Thoracic aorta (tissue), 2 donors: ENCODE measurements around the gene PLD5. TPM values are rescaled to one million over a fixed set of nuclear protein-coding genes. Genes with fewer than 3 reads are reported as not detected.

Source experiments
- ATAC-seq: fragments of 150-250 bp; one replicate; pipeline ENCODE4 v1.8.0; 2017; ENCODE audit warnings: low read depth; ENCODE audit not compliant: insufficient number of reproducible peaks, low FRiP score
- DNase-seq: peaks from one replicate; pipeline ENCODE4 v3.0.0-alpha.2; 2020; ENCODE audit warnings: low spot score
- H3K27ac ChIP-seq, 2 donors: fragments of 200-600 bp; sonication (generic); 1 replicate in 1 of 2; 2 replicates in 1 of 2; pipeline ENCODE4 v1.5.1; 2016; ENCODE audit warnings: mild to moderate bottlenecking in 2 of 2, moderate library complexity in 2 of 2
- H3K27me3 ChIP-seq: fragments of 200-600 bp; sonication (generic); replicated peaks from 2 replicates; pipeline ENCODE4 v1.6.0; 2016; ENCODE audit warnings: mild to moderate bottlenecking; ENCODE audit not compliant: insufficient read depth
- H3K36me3 ChIP-seq: fragments of 200-600 bp; sonication (generic); one replicate; pipeline ENCODE4 v1.5.1; 2016
- H3K4me1 ChIP-seq, 2 donors: fragments of 200-600 bp; sonication (generic); 1 replicate in 1 of 2; 2 replicates in 1 of 2; pipeline versions ENCODE4 v1.5.1 to v1.6.0; 2016; ENCODE audit warnings: low read depth in 2 of 2, mild to moderate bottlenecking in 1 of 2; ENCODE audit not compliant: control insufficient read depth in 1 of 2
- H3K4me3 ChIP-seq: fragments of 200-600 bp; sonication (generic); 2 replicates; pipeline ENCODE4 v1.5.1; 2016; ENCODE audit warnings: mild to moderate bottlenecking
- H3K9me3 ChIP-seq: fragments of 200-600 bp; sonication (generic); 2 replicates; pipeline ENCODE4 v1.5.1; 2016
- CTCF ChIP-seq: fragments of 200-600 bp; sonication (generic); IDR thresholded peaks from one replicate; pipeline ENCODE4 v1.5.1; 2019; ENCODE audit warnings: antibody characterized with exemption
- total RNA-seq, 2 donors: library from RNA; depleted of rRNA; stranded (reverse); fragments of >200 nt; gene quantifications; one replicate each; pipeline versions ENCODE4 v1.1.0 to v1.2.3, GENCODE V29; 2016

The PLD5 gene
- total RNA-seq, 2 donors from 2014 or later = 12.2 to 23.9 TPM

GRCh38 chr1:242542271-242542670 lies 17.8 kb upstream of the PLD5 start:
- no peaks in the 10 kb centered on the region for H3K9me3 ChIP-seq
- no peaks in the 10 kb centered on the region for H3K4me1 ChIP-seq
- TF ChIP-seq CTCF = no peak
- ATAC-seq = no peak
- DNase-seq = no peak
- H3K27me3 ChIP-seq = no peaks in the 10 kb centered on the region
- no peaks in the 10 kb centered on the region for H3K36me3 ChIP-seq
- H3K27ac ChIP-seq = no peak overlapping the region
- H3K4me3 ChIP-seq = no peak overlapping the region

- TF ChIP-seq CTCF = no peak
- H3K27me3 ChIP-seq = no peaks in the 10 kb centered on the region
Observed at GRCh38 chr1:242535986-242536385, 11.5 kb upstream of the PLD5 start.

GRCh38 chr1:242534753-242535152 lies 10.3 kb upstream of the PLD5 start:
- ATAC-seq = no peak
- H3K4me1 ChIP-seq = no peaks in the 10 kb centered on the region

More at GRCh38 chr1:242535986-242536385, 11.5 kb upstream of the PLD5 start:
- Histone ChIP-seq H3K9me3 (no peaks in the 10 kb centered on the region), H3K4me1 (no peaks in the 10 kb centered on the region), H3K36me3 (no peaks in the 10 kb centered on the region), H3K4me3 (no peak overlapping the region), H3K27ac (no peak overlapping the region)
- no peak for ATAC-seq
- DNase-seq = no peak

GRCh38 chr1:242530761-242531160 lies 6.3 kb upstream of the PLD5 start:
- DNase-seq = no peak
- Histone ChIP-seq H3K27ac (no peak overlapping the region), H3K9me3 (no peaks in the 10 kb centered on the region), H3K27me3 (no peaks in the 10 kb centered on the region), H3K4me1 (peaks cover 0 to 3% of the 10 kb centered on the region in 2 donors), H3K36me3 (no peaks in the 10 kb centered on the region), H3K4me3 (no peak overlapping the region)
- no peak for TF ChIP-seq CTCF
- ATAC-seq = no peak

More at GRCh38 chr1:242534753-242535152, 10.3 kb upstream of the PLD5 start:
- DNase-seq = no peak
- Histone ChIP-seq H3K27me3 (no peaks in the 10 kb centered on the region), H3K36me3 (no peaks in the 10 kb centered on the region), H3K27ac (no peak overlapping the region), H3K4me3 (no peak overlapping the region), H3K9me3 (no peaks in the 10 kb centered on the region)
- no peak for TF ChIP-seq CTCF

- no peak for DNase-seq
- no peak for ATAC-seq
- Histone ChIP-seq H3K4me1 (peaks cover 0 to 17% of the 10 kb centered on the region in 2 donors), H3K27ac (peak overlapping the region in 1 of 2 donors; percentile 70), H3K36me3 (no peaks in the 10 kb centered on the region), H3K9me3 (no peaks in the 10 kb centered on the region), H3K27me3 (no peaks in the 10 kb centered on the region), H3K4me3 (peak overlapping the region; percentile 77)
- no peak for TF ChIP-seq CTCF
Observed at GRCh38 chr1:242525769-242526168, 1.3 kb upstream of the PLD5 start.
